GM23338 (cell line): ENCODE measurements around the gene LCMT1.

ENCODE experiments used
- CREB1 ChIP-seq: fragments of 250-450 bp; sonication (Bioruptor Pico); IDR thresholded peaks from 2 replicates; pipeline ENCODE4 v1.5.0; 2020; ENCODE audit warnings: low read depth, mild to moderate bottlenecking, moderate library complexity
- EZH2 ChIP-seq: fragments of 200-600 bp; sonication (generic); IDR thresholded peaks from one replicate; pipeline ENCODE4 v1.8.0; 2017; ENCODE audit warnings: antibody characterized with exemption, mild to moderate bottlenecking, low read depth; ENCODE audit not compliant: unreplicated experiment
- EZH2phosphoT487 ChIP-seq: fragments of 200-600 bp; sonication (generic); IDR thresholded peaks from one replicate; pipeline ENCODE4 v1.8.1; 2018; ENCODE audit warnings: antibody characterized with exemption; ENCODE audit not compliant: unreplicated experiment
- NANOG ChIP-seq: IDR thresholded peaks from 2 replicates; pipeline ENCODE4 v1.6.1; 2016; ENCODE audit warnings: antibody characterized with exemption, borderline replicate concordance
- POLR2AphosphoS5 ChIP-seq: IDR thresholded peaks from 2 replicates; pipeline ENCODE4 v1.6.1; 2016; ENCODE audit warnings: antibody characterized with exemption, low read depth
- ZNF114 ChIP-seq: fragments of 250-450 bp; sonication (Bioruptor Pico); IDR thresholded peaks from 2 replicates; pipeline ENCODE4 v1.5.0; 2020; ENCODE audit warnings: mild to moderate bottlenecking, moderate library complexity
- ZNF331 ChIP-seq: fragments of 250-450 bp; sonication (Bioruptor Pico); IDR thresholded peaks from 2 replicates; pipeline ENCODE4 v1.5.0; 2020; ENCODE audit warnings: low read depth, mild to moderate bottlenecking, moderate library complexity
- TF ChIP-seq, protein P1 (sequence below), 2 experiments: fragments of 200-600 bp in 1 of 2; sonication (generic) in 1 of 2; conservative IDR thresholded peaks; 2 replicates each; pipeline versions ENCODE4 v1.5.1 to v1.6.1; 2016 to 2017; ENCODE audit warnings: antibody characterized with exemption in 2 of 2, low read depth in 2 of 2, mild to moderate bottlenecking in 2 of 2, moderate library complexity in 1 of 2
- TF ChIP-seq, protein P2 (sequence below): IDR thresholded peaks from one replicate; pipeline ENCODE4 v1.6.1; 2018; ENCODE audit warnings: antibody characterized with exemption; ENCODE audit not compliant: unreplicated experiment
- TF ChIP-seq, protein P3 (sequence below): IDR thresholded peaks from 2 replicates; pipeline ENCODE4 v1.6.1; 2016; ENCODE audit warnings: antibody characterized with exemption

DNA sequence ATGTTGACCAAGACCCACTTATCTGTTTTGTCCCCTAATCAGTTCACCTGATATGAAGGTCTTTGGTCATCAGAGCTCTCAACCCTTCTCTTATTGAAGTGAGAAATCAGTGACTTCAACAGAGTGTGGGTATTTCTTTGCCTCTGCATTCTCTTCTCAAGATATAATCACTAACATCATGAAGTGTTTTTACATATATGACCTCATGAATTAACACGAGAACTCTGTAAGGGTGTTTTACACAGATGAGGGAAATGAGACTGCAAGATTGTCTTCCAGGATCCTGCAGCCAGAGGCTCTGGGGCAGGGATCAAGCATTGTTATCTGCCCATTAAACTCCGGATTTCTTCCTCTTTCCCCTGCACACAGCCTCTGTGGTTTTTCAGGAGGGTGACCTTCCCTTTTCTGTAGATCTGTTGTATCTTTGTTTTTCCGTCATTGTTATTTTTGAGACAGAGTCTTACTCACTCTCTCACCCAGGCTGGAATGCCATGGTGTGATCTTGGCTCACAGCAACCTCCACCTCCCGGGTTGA lies 22.7 kb downstream of the LCMT1 start:
- TF ChIP-seq, protein P1, sequence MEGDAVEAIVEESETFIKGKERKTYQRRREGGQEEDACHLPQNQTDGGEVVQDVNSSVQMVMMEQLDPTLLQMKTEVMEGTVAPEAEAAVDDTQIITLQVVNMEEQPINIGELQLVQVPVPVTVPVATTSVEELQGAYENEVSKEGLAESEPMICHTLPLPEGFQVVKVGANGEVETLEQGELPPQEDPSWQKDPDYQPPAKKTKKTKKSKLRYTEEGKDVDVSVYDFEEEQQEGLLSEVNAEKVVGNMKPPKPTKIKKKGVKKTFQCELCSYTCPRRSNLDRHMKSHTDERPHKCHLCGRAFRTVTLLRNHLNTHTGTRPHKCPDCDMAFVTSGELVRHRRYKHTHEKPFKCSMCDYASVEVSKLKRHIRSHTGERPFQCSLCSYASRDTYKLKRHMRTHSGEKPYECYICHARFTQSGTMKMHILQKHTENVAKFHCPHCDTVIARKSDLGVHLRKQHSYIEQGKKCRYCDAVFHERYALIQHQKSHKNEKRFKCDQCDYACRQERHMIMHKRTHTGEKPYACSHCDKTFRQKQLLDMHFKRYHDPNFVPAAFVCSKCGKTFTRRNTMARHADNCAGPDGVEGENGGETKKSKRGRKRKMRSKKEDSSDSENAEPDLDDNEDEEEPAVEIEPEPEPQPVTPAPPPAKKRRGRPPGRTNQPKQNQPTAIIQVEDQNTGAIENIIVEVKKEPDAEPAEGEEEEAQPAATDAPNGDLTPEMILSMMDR (conservative IDR thresholded peaks at IDR 0.05; ENCODE audit: low read depth in 2 of 2) = no peak
- TF ChIP-seq EZH2phosphoT487 (no peak), POLR2AphosphoS5 (no peak), NANOG (no peak), EZH2 (no peak), CREB1 (CRISPR knock-in tag) (no peak), ZNF331 (CRISPR knock-in tag) (no peak), ZNF114 (no peak)
- TF ChIP-seq, protein P2, sequence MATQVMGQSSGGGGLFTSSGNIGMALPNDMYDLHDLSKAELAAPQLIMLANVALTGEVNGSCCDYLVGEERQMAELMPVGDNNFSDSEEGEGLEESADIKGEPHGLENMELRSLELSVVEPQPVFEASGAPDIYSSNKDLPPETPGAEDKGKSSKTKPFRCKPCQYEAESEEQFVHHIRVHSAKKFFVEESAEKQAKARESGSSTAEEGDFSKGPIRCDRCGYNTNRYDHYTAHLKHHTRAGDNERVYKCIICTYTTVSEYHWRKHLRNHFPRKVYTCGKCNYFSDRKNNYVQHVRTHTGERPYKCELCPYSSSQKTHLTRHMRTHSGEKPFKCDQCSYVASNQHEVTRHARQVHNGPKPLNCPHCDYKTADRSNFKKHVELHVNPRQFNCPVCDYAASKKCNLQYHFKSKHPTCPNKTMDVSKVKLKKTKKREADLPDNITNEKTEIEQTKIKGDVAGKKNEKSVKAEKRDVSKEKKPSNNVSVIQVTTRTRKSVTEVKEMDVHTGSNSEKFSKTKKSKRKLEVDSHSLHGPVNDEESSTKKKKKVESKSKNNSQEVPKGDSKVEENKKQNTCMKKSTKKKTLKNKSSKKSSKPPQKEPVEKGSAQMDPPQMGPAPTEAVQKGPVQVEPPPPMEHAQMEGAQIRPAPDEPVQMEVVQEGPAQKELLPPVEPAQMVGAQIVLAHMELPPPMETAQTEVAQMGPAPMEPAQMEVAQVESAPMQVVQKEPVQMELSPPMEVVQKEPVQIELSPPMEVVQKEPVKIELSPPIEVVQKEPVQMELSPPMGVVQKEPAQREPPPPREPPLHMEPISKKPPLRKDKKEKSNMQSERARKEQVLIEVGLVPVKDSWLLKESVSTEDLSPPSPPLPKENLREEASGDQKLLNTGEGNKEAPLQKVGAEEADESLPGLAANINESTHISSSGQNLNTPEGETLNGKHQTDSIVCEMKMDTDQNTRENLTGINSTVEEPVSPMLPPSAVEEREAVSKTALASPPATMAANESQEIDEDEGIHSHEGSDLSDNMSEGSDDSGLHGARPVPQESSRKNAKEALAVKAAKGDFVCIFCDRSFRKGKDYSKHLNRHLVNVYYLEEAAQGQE = no peak
- TF ChIP-seq, protein P3, sequence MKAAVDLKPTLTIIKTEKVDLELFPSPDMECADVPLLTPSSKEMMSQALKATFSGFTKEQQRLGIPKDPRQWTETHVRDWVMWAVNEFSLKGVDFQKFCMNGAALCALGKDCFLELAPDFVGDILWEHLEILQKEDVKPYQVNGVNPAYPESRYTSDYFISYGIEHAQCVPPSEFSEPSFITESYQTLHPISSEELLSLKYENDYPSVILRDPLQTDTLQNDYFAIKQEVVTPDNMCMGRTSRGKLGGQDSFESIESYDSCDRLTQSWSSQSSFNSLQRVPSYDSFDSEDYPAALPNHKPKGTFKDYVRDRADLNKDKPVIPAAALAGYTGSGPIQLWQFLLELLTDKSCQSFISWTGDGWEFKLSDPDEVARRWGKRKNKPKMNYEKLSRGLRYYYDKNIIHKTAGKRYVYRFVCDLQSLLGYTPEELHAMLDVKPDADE = no peak
